ENCODE measurements around the gene RNF207. TPM values are rescaled to one million over a fixed set of nuclear protein-coding genes. Genes with fewer than 3 reads are reported as not detected.

The RNF207 gene
- total RNA-seq, 1 donor from 2014 or later: 34.5 TPM

DNA sequence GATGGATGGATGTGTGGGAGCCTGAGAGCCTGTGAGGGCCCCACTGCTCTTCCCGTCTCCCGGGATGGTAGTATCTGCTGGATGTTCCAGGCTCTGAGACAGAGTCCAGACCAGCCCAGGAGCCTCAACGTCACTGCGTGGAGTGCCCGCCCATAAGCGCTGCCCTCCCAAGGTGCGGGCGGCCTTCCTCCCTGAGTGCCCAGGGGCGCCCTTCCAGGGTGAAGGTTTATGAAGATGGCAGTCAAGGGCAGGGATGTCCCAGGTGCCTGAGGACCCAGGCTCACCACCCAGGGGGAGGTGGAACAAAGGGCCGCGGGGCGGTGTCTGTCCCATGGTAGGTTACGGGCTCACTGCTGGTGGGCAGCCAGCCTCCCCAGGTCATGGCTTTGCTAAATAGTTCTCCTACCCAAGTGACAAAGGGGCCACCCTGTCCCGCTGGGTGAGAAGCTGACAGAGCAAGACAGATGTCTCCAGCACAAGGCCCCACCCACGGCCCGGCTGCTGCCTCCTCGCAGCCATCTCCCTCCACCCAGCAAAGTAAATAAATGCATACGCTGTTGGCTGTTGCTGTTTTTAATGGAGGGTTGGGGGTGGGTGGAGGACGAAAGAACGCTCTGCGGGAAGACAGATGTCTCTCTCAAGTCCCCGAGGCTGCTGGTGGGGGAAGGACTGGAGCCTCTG, 63.9 kb downstream of the RNF207 start:
- H3K4me1 Mint-ChIP-seq (ENCODE audit: unreplicated experiment): peaks cover 43% of the 10 kb centered on the region
- no peaks in the 10 kb centered on the region for H3K27me3 Mint-ChIP-seq
- peak overlapping the region; percentile 43 for H3K27ac Mint-ChIP-seq
- no peaks in the 10 kb centered on the region for H3K9me3 Mint-ChIP-seq
- peak overlapping the region; percentile 51 for H3K4me3 Mint-ChIP-seq
- DNase-seq (ENCODE audit: extremely low spot score, unreplicated experiment): no peak
- TF ChIP-seq, protein P1, sequence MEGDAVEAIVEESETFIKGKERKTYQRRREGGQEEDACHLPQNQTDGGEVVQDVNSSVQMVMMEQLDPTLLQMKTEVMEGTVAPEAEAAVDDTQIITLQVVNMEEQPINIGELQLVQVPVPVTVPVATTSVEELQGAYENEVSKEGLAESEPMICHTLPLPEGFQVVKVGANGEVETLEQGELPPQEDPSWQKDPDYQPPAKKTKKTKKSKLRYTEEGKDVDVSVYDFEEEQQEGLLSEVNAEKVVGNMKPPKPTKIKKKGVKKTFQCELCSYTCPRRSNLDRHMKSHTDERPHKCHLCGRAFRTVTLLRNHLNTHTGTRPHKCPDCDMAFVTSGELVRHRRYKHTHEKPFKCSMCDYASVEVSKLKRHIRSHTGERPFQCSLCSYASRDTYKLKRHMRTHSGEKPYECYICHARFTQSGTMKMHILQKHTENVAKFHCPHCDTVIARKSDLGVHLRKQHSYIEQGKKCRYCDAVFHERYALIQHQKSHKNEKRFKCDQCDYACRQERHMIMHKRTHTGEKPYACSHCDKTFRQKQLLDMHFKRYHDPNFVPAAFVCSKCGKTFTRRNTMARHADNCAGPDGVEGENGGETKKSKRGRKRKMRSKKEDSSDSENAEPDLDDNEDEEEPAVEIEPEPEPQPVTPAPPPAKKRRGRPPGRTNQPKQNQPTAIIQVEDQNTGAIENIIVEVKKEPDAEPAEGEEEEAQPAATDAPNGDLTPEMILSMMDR (conservative IDR thresholded peaks at IDR 0.05): no peak
- H3K36me3 Mint-ChIP-seq: no peaks in the 10 kb centered on the region

DNA sequence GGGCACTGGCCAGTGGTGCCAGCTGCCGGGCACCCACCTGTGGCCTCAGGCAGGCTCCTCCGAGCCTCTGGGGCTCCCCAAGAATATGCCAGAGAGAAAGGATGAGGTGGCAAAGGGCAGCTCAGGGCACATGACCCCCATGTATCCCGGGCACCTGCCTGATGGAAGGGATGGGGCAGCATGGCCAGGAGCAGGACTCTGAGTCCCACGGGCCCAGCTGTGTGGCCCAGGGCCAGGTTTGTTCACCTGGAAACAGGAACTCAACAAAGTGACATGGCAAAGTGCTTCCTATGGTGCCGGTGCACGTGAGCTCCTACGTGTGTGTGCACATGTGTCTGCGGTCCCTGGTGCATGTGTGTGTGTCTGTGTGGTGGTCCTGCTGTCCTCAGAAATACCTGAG, 64.5 kb downstream of the RNF207 start:
- H3K36me3 Mint-ChIP-seq: no peaks in the 10 kb centered on the region
- DNase-seq (ENCODE audit: extremely low spot score, unreplicated experiment): no peak
- H3K4me3 Mint-ChIP-seq: peak overlapping the region; percentile 51
- peak overlapping the region; percentile 43 for H3K27ac Mint-ChIP-seq
- H3K4me1 Mint-ChIP-seq (ENCODE audit: unreplicated experiment): peaks cover 43% of the 10 kb centered on the region
- no peaks in the 10 kb centered on the region for H3K9me3 Mint-ChIP-seq
- H3K27me3 Mint-ChIP-seq: no peaks in the 10 kb centered on the region
- TF ChIP-seq, protein P1 (conservative IDR thresholded peaks at IDR 0.05): no peak

Other genes with a start within 250 kb of the RNF207 start
- 10.3 and 21.7 TPM in 2 replicates for gene NPHP4, start 213.7 kb upstream of the RNF207 start, total RNA-seq (ENCODE audit: low replicate concordance)
- gene KCNAB2, start 160.2 kb upstream of the RNF207 start, total RNA-seq (ENCODE audit: low replicate concordance): 1.7 and 7.2 TPM in 2 replicates
- 0.70 and 3.0 TPM in 2 replicates for gene CHD5, start 25.8 kb upstream of the RNF207 start, total RNA-seq (ENCODE audit: low replicate concordance)
- gene RPL22, start 6.5 kb upstream of the RNF207 start, total RNA-seq (ENCODE audit: low replicate concordance): 499 and 541 TPM in 2 replicates
- gene ICMT, start 29.8 kb downstream of the RNF207 start, total RNA-seq (ENCODE audit: low replicate concordance): 56.6 and 63.5 TPM in 2 replicates
- not detected in 2 replicates for gene HES3, start 38.1 kb downstream of the RNF207 start, total RNA-seq (ENCODE audit: low replicate concordance)
- 6.1 and 8.5 TPM in 2 replicates for gene GPR153, start 55.0 kb downstream of the RNF207 start, total RNA-seq (ENCODE audit: low replicate concordance)
- 31.8 and 40.0 TPM in 2 replicates for gene ACOT7, start 187.6 kb downstream of the RNF207 start, total RNA-seq (ENCODE audit: low replicate concordance)
- 5.9 and 22.1 TPM in 2 replicates for gene HES2, start 213.8 kb downstream of the RNF207 start, total RNA-seq (ENCODE audit: low replicate concordance)
- gene ESPN, start 218.7 kb downstream of the RNF207 start, total RNA-seq (ENCODE audit: low replicate concordance): 13.8 and 15.6 TPM in 2 replicates